A549 (cell line): ENCODE data around the gene ZNF223.

Experiments
- BHLHE40 ChIP-seq: IDR thresholded peaks from 2 replicates; pipeline ENCODE4 v1.6.1; 2012; ENCODE audit warnings: low read depth, low read length, inconsistent platforms
- CTCF ChIP-seq: fragments of >200 bp; sonication (Bioruptor Twin); formaldehyde crosslinking; IDR thresholded peaks from 3 replicates; pipeline ENCODE4 v1.5.1; 2016
- EP300 ChIP-seq, 2 experiments: fragments of >200 bp; sonication (Bioruptor Twin); formaldehyde crosslinking; IDR thresholded peaks; 2 replicates in 1 of 2; 3 replicates in 1 of 2; pipeline ENCODE4 v1.6.1; 2016 to 2017
- MAFK ChIP-seq: fragments of 450-650 bp; IDR thresholded peaks from 2 replicates; pipeline ENCODE4 v1.6.1; 2014; ENCODE audit not compliant: partially characterized antibody
- POLR2A ChIP-seq: IDR thresholded peaks from 2 replicates; pipeline ENCODE4 v1.6.1; 2012; ENCODE audit warnings: mild to moderate bottlenecking, low read length

GRCh38 chr19:44002566-44003460, 49.0 kb upstream of the ZNF223 start, which contains the start of gene ZNF230:
- TF ChIP-seq EP300 (IDR thresholded peaks at IDR 0.05) (no peak), CTCF (no peak), MAFK (no peak), POLR2A (peak; percentile 49), BHLHE40 (no peak)
